ENCODE results near the gene TRIML1. TPM values are rescaled to one million over a fixed set of nuclear protein-coding genes. Genes with fewer than 3 reads are reported as not detected.

Gene TRIML1
- total RNA-seq, 1 experiment from 2014 or later, result not detected

Other genes starting within 250 kb of the TRIML1 start
- gene ZFP42, start 143.7 kb upstream of the TRIML1 start, total RNA-seq (2014; rRNA removed; shearing (Covaris generic)), result not detected in 2 replicates
- gene TRIML2, start 29.8 kb upstream of the TRIML1 start, total RNA-seq (2014; rRNA removed; shearing (Covaris generic)), result not detected in 2 replicates

All from G401 (cell line).